COLO668 (cell line): ENCODE data around the gene ENPP1.

Experiments
- DNase-seq: peaks from one replicate; lab custom pipeline; 2025; ENCODE audit not compliant: unreplicated experiment; lab: John Stamatoyannopoulos, UW

The ENPP1 gene

DNA sequence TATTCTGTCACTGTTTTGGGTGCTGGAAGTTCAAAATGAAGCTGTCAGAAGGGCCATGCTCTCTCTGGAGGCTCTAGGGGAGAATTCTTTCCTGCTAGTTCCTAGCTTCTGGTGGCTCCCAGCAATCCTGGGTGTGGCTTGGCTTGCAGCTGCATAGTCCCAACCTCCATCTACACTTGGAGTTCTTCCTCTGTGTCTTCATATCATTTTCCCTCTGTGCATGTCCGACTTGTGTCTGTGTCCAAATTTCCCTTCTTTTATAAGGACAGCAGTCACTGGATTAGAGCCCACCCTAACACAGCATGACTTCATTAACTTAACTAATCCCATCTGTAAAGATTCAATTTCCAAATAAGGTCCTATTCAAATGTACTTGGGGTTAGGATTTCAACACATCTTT, 23.3 kb upstream of the ENPP1 start:
- DNase-seq, result no peak

DNA sequence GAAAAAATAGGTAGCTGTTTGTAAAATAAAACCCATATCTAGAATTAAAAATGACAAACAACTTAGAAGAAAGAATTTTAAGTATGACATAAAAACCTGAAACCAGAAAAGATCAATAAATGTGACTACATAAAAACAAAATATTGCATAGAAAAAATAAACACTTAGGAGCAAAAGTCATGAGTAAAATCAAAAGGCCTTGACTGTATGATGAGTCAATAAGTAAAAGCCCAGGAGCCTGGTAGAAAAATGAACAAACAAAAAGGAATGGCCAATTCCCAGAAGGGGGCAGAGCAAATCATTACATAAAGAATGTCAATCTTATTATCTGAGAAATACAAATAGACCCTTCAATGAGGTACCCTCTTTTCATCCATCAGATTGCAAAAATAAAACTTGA, 20.7 kb upstream of the ENPP1 start:
- DNase-seq, result no peak

DNA sequence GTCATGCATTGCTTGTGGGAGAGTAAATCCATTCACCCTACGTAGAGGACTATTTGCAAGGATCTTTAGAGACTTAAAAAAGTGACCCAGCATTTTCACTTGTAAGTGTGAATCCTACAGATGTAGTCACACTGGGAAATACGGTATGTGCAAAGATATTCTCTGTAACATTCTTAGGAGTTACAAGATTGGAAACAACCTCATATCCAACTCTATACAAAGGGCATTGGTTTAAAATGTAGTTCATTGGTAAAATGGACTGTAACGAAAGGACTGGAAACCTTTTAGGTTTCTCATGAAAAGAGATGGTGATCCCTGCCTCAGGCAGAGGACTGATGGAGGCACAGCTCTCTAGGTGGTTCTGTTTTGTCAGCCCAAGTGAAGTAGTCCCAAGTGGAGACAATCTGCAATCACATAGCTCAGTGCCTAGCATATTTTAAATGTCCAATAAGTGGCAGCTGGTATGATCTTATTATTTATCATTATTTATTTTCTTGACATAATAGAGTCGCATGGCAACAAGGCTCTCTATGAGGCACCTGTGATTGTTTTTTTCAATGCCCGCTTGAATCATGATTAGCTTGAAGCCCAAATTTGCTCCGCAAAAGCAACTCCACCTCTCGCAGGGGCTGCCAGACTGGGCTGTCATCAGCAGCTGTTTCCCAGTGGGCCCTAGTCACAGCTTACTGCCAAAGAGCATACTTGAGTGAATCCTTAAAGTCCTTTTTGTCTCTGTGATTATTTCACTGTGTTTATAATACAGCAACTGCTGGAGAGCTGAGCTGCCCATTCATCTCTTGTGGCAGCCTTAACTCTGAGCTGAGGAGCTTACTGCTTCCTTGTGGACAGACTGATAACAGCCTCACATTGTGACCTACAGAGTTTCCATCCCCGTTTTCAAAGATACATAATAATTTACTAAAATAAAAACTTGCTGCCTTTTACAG, 19.8 kb upstream of the ENPP1 start:
- DNase-seq, result no peak

DNA sequence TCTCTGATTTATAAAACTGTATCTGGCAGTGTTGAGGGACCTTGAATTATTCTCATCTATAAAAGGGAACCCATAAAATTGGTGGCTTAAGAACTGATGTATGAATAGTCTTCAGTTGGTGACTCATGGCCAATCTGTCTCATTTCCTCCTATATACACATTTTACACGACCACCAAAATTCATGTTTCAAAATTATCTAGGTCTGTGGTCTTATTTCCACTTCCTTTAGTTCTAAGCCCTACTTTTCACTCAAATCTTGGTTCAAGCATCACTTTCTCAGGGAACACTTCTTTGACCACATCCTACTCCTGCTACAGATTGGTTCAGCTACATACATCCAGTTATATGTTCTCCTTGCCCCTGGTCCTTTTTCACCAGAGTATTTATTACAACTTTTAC, 18.6 kb upstream of the ENPP1 start:
- no peak for DNase-seq

DNA sequence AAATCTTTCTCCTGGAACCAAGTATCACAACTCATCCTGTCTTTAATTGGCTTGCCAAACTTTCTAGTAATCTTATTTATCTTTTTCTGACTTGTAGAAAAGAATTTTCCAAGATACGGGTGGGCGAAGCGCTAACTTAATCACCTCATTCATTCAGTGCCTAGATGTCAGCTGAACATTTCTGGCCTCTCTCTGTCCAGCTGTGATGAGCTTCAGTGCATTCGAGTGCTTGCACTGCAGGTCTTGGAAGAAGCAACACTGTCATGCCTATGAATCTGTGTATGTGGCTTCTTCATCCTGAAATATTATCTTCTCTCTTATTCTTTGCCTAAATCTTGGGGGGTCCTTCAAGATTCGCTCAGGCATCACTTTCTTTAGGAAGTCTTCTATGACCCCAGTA, 16.3 kb upstream of the ENPP1 start:
- no peak for DNase-seq

DNA sequence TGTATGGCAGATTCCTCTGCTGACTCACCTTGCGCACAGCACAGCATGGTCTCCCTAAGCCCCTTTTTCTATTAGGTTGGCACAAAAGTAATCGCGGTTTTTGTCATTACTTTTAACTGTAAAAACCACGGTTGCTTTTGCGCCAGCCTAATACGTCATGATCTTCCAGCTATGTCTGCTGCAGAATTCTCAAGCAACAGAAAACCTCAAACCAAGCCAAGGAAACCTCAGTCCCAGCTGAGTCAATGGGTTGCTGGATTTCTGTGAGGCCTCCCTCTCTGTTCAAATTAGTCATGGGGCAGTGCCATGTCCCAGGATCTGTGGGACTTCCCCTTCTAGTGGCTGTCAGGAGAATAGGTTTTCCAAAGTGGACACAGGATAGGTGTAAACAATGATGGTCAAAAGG, 15.7 kb upstream of the ENPP1 start:
- DNase-seq, result no peak

DNA sequence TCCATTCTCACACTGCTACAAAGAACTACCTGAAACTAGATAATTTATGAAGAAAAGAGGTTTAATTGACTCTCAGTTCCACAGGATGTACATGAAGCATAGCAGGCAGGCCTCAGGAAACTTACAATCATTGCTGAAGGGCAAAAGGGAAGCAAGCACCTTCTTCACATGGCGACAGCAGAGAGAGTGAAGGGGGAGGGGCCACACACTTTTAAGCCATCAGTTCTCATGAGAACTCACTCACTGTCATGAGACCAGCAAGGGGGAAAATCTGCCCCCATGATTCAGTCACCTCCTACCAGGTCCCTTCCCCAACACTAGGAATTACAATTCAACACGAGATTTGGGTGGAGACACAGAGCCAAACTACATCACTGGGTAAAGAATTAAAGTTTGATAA, 12.5 kb upstream of the ENPP1 start:
- DNase-seq, result no peak

DNA sequence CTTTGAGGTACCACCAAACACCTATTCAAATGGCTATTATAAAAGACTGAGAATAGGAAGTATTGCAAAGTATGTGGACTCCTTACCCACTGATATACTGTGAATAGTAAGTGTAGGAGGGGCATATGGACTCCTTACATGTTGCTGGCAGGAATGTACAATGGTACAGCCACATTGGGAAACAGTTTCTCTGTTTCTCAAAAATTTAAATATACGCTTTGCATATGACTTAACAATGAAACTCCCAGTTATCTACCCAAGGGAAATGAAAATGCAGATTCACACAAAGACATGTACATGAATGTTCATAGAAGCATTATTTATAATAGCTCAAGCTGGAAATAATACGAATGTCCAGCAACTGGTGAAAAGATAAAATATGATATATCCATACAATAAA, 5.5 kb upstream of the ENPP1 start:
- no peak for DNase-seq

DNA sequence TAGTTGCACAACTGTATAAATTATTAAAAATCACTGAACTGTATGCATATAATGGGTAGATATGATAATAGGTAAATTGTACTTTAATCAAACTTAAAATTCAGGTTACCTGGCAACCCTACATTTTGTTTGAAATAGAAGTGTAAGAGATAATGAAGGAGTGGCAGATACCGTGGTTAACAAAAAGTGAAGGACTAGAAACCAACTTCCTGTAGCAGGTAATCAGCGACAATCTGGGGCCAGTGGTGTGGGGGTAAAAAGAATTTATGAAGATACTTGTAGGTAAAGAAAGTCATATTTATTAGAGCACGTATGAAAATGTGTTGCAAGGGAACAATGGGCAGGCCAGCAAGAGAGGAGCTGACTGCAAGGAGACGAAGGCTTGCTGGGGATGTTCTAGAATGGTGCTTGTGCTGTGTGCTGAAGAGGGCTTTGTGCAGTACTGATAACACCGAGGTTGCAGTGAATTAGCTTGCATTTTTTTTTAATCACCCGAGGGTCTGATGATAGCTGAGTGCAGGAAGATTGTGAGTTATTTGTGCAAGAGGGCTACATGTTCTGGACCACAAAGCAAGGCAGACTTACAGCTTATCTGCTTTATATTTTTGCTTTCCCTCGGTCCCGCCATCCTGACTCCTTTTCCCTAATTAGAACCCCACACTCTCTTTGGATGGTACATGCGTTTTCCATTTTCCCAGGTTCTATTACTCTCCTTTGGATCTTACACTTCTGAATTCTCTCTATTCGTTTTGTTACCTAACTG, 4.6 kb upstream of the ENPP1 start:
- no peak for DNase-seq

DNA sequence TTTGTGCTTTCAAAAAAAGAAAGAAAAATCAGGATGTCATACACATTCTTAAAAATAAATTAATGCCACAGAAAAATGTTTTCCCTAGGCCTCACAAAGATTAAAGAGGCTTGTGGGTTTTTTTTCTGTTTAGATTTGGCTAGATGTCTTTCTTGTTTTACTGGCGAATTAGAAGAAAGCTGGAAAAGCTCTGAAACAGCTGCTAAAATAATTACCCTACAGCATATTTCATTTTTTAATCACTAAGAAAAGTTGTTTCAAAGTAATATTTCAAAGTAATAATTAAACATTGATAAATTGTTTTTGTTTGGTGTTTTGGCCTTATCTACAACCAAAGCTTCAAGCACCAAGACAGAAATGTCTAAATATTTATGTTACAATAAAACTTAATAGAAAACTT, 3.7 kb upstream of the ENPP1 start:
- no peak for DNase-seq

DNA sequence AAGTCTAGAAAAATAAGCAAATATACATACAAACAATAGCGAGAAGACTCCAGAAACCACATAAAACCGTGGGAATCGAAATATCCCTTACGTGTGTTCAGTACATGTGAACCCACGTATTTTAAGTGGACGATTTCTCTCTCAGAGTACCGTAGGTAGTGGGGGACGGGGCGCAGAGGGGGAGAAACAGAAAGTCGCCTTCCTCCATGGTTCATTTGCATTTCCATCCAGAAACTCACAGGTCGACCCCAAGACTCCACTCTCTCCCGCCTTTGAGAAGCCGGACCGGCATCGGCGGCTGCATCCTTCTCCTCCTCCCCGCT, 538 bp upstream of the ENPP1 start:
- DNase-seq, result no peak

DNA sequence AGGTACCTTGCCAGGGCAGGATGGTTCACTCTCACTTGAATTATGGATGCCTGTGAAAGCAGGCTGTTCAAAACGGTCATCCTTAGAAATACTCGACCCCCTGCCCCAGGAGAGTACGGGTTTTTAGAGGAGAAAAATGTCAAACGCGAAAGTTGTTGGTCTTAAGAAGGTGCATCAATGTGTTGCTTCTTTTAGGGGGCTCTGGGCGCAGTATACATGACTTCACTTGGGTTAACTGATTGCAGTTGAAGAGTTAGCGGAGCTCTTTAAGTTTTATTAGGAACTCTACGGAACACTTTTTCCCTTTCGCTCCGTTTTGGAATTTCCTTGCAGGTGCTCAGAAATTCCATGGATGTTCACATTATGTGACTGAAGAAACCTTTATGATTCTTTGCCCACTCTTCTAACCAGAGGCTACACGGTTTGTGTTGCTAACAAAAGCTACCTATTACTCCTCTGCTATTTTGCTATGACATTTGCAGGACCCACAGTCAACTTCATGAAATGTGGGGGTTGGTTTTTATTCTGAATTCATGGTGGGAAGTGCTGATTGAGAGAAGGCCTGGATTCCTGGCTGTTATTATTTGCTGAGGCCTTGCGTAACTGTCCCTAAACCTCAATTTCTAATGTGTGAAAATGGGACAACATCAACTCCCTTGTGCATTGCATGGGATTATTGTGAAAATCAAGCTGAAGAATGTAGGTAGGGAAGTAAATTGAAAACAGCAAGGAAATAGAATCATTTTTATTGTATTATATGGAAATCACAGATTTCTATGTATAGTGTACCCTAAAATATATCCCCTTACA, 845 bp downstream of the ENPP1 start:
- DNase-seq, result no peak

DNA sequence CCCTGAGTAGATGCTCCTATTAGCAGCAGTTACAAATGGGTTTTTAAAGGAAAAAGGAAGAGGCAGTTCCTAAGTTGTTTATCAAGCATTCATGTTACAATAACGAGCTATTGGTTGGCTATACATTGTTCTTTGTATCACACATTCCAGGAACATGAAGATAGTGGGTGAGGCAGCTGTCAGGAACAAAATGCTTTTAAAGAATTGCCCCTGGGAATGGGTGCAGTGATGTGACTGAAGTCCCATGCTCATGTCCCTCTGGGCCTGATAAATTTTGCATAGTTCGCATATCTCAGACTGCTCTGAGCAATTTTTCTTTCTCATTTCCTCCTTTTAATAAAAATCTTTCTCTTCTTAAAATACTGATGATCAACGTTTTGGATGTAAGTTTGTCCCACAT, 3.7 kb downstream of the ENPP1 start:
- no peak for DNase-seq

DNA sequence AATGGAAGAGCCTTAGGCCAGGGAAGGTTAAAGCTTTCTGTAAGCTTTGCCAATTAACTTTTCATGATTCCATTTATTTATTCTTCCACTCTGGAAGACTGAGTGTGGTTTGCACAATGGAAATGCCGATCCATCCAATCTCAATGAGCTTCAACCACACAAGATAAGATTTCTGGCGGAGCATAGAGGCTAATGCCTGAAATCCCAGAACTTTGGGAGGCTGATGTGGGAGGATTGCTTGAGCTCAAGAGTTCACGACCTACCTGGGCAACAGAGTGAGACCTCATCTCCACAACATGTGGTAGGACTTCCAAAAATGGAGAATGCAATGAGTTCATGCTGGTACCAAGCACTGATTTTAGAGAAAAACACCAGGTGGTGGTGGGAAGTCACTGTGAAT, 6.2 kb downstream of the ENPP1 start:
- DNase-seq, result no peak

DNA sequence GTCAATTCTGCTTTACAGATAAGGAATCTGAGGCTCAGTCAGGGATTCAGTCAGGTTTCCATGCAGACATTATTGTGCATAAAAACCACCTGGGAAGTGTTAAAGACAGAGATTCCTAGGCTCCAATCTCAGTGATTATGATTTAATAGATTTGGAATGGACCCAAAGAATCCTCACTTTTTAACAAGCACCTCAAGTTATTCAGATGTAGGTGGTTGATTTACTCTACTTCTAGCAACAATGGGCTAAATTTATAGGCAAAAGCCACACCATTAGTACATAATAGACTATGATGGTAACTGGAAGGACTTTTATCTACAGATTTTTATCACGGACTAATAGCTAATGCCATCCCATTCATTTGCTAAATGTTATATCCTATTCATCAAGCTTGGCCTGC, 9.0 kb downstream of the ENPP1 start:
- no peak for DNase-seq

DNA sequence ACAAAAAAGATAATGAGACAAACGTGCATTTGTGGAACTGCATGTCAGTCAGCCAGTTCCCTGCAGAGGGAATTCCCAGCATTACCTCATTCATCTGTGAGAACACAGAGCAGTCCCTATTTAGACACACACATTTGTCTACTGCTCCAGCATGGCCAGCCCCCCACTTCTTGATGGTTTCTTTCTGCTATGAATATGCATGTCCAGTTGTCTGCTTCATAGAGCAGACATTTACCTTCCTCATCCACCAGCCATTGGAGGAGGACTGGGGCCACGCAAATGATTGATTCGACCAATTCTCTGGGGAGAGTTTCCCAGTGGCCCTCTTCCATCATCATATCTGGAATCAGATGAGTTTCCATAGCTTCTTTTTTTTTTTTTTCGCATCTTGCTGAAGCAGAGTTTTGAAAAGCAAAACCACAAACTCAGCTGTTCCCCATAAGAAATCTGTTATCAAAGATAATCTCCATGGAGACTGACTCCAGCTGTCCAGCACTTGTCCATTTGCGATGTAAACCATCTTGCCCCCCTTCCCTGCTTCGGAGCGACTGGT, 11.8 kb downstream of the ENPP1 start:
- no peak for DNase-seq

DNA sequence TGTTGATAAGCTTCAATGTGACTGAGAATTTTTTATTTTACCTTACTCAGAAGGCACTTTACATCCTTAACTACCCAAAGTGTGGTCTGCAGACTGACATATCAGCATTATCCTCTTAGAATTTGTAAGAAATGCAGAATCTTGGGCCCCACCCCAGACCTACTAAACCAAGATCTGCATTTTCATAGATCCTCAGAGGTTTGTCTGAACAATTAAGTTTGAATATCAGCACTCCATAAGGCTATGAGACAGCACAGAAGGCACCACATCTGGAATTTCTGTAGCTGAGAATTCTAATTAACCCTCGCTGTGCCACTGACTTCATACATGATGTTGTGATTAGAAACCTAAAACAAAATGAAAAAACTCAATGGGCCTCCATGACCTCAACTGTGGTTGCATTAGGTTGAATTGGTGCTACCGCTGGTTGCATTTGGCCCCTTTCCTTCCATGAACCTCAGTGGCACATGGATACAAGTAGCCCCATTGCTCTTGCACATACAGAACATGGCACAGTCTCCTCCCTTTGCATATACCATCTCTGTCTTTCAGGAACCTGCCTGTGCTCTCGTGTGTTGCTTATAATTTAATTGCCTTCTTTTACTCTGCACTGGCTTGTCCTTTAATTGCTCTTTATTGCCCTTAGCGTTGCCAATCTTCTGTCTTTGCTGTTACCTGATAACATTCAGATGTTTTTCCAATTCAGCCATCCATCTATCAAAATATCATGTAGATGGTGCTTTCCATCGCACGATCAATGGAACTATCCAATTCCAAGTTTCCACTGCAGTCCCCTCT, 13.4 kb downstream of the ENPP1 start:
- no peak for DNase-seq

DNA sequence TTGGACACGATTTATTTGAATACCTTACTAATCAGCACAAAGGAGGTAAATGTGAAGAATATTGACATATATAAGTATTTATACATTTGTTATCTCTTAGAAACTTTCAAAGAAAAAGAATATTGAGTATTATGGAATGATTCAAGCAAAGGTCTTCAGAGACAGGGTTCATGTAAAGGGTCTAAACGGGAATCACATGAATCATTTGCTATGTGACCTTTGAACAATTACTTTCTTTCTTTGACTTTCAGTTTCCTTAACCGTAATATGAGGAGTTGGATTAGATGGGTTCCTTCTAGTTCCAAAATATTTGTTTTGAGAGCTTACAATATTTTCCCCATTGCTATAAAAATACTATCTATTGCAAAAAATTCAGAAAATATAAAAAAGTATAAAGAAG, 14.3 kb downstream of the ENPP1 start:
- no peak for DNase-seq

DNA sequence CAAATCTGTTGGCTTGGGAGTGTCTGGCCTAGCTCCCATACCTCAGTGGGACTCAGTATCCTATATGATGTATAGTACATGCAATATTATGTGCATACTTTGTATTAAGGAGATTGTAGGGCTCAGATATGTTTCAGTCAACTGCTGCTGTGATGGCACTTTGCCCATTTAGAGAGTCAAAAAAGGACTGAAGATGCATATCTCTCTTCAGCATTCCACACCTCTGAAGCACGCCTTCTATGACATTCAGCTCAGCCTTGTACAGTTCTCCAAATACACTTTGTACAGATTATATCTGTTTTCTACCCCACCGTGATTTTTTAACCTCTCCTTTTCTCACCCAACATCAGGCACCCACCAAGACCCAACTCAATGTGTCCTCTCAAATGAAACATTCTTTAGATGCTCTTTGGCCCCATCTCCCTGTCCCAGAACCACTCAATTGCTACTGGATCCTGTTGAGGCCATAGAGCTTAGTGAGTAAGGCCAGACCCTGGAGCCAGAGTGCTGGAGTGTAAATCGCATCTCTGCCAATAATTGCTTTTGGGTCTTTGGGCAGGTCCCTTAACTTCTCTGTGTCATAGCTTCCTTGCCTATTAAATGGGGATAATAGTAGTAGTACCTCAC, 15.6 kb downstream of the ENPP1 start:
- no peak for DNase-seq

DNA sequence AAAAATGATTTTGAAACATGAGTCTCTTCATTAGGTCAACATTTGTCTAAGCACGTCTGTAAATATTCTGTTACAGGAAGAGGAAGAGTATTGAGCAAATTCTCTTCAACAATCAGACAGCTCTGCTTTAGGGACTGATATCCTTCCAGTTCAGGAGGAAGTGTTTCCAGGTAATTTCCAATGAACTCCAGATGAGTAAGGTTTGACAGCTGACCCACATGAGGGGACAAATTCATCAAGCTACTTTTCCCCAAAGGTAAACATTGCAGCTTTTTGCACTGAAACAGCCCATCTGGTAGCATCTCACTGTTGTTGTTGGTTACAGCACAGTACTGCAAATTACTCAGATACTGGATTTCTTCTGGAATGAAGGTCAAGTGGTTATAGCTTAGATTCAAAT, 18.1 kb downstream of the ENPP1 start:
- DNase-seq, result no peak
